ENCODE measurements around the gene ZMYND8.

DNA sequence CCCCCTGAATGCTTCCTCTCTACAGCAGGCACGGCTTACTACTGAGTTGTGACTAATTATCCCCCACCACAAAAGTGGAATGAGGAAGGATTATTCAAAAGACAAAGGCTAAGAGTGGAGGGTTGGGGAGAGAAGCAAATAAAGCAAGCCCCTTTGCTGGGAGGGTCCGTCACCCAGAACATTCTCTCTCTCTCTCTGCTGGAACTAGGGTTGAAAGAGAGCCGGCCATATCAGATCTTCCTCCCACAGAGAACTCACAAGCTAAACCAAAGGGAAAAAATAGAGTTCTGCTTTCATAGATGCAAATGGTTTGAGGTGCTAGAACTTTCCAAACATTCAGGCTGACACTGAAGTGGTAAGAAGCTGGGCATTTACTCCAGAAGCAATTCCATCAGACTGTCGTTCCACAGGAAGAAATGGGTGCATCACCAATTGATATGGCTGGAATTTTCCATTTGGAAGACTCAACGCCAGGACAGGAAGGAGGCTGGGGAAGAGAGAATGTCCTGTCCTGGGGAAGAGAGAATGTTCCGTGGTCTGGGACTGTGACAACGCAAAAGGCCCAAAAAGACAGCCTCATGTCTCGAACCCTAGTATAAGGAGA is 7.9 kb downstream of the ZMYND8 start:
- TF ChIP-seq CTCF (conservative IDR thresholded peaks at IDR 0.05), result no peak
- no peak for TF ChIP-seq EZH2 (IDR thresholded peaks at IDR 0.05; ENCODE audit: low read depth)
